Glutamatergic neuron (in vitro differentiated cells): ENCODE measurements around the gene TMEM259. TPM values are rescaled to one million over a fixed set of nuclear protein-coding genes. Genes with fewer than 3 reads are reported as not detected.

Source experiments
- DNase-seq: peaks from one replicate; pipeline ENCODE4 v3.0.0; 2022
- H3K27ac Mint-ChIP-seq: one replicate; pipeline ENCODE4 v1.8.0; 2020; ENCODE audit warnings: mild to moderate bottlenecking, mixed read lengths, inconsistent platforms; ENCODE audit not compliant: unreplicated experiment
- H3K27me3 Mint-ChIP-seq: one replicate; pipeline ENCODE4 v1.8.0; 2020; ENCODE audit warnings: mild to moderate bottlenecking, moderate library complexity, mixed read lengths, inconsistent platforms; ENCODE audit not compliant: unreplicated experiment
- H3K36me3 Mint-ChIP-seq: one replicate; pipeline ENCODE4 v1.8.0; 2020; ENCODE audit warnings: mild to moderate bottlenecking, mixed read lengths, inconsistent platforms; ENCODE audit not compliant: unreplicated experiment
- H3K4me1 Mint-ChIP-seq: one replicate; pipeline ENCODE4 v1.8.0; 2020; ENCODE audit warnings: mild to moderate bottlenecking, low read depth, mixed read lengths, inconsistent platforms; ENCODE audit not compliant: unreplicated experiment
- H3K4me3 Mint-ChIP-seq: one replicate; pipeline ENCODE4 v1.8.0; 2020; ENCODE audit warnings: mild to moderate bottlenecking, mixed read lengths, inconsistent platforms; ENCODE audit not compliant: unreplicated experiment
- H3K9me3 Mint-ChIP-seq: one replicate; pipeline ENCODE4 v1.8.0; 2020; ENCODE audit warnings: mild to moderate bottlenecking, moderate library complexity, mixed read lengths, inconsistent platforms; ENCODE audit not compliant: unreplicated experiment
- total RNA-seq: library from RNA; stranded (reverse); fragmentation: NEBNext Ultra II Directional; extraction: Animal tissue kit (Norgen Biotek cat#: 25700); gene quantifications from one replicate; pipeline ENCODE4 v1.2.1, GENCODE V29; 2021; ENCODE audit not compliant: unreplicated experiment
- TF ChIP-seq, protein P1 (sequence below): fragments of 200-600 bp; sonication (generic); IDR thresholded peaks from one replicate; pipeline ENCODE4 v1.5.0; 2021; ENCODE audit not compliant: partially characterized antibody, unreplicated experiment

TMEM259 gene
- total RNA-seq, 1 donor from 2014 or later, result 222 TPM

DNA sequence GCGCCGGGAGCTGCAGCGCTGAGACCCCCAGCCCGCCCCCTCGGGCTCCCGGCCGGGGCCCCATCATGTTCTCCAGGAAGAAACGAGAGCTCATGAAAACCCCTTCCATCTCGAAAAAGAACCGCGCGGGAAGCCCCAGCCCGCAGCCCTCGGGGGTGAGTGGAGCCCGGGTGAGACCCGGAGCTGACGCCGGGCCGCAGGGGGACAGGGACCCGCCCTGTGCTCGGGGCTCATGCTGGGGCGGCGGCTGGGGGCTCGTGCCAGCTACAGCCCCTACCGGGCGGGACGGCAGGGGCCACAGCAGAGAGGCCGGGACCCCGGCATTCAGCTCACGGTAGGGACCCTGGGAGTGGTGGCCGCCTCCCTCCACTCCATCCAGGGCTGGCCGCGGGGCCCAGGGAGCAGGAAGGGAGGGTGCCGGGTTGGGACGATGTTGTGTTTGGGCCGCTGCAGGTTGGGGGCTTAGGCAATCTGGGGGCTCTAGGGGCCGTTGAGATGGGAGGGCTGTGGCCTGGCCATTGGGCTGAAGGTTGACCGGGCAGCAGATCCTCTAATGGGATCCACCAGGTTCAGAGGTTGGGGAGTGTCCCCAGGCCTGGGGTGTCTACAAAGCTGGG lies 46.5 kb upstream of the TMEM259 start:
- Mint-ChIP-seq H3K27me3 (peaks cover 9% of the 10 kb centered on the region), H3K4me1 (peaks cover 3% of the 10 kb centered on the region), H3K9me3 (peaks cover 5% of the 10 kb centered on the region), H3K4me3 (no peak overlapping the region), H3K27ac (no peak overlapping the region), H3K36me3 (peaks cover 4% of the 10 kb centered on the region)
- no peak for DNase-seq
- TF ChIP-seq, protein P1, sequence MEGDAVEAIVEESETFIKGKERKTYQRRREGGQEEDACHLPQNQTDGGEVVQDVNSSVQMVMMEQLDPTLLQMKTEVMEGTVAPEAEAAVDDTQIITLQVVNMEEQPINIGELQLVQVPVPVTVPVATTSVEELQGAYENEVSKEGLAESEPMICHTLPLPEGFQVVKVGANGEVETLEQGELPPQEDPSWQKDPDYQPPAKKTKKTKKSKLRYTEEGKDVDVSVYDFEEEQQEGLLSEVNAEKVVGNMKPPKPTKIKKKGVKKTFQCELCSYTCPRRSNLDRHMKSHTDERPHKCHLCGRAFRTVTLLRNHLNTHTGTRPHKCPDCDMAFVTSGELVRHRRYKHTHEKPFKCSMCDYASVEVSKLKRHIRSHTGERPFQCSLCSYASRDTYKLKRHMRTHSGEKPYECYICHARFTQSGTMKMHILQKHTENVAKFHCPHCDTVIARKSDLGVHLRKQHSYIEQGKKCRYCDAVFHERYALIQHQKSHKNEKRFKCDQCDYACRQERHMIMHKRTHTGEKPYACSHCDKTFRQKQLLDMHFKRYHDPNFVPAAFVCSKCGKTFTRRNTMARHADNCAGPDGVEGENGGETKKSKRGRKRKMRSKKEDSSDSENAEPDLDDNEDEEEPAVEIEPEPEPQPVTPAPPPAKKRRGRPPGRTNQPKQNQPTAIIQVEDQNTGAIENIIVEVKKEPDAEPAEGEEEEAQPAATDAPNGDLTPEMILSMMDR, result no peak

DNA sequence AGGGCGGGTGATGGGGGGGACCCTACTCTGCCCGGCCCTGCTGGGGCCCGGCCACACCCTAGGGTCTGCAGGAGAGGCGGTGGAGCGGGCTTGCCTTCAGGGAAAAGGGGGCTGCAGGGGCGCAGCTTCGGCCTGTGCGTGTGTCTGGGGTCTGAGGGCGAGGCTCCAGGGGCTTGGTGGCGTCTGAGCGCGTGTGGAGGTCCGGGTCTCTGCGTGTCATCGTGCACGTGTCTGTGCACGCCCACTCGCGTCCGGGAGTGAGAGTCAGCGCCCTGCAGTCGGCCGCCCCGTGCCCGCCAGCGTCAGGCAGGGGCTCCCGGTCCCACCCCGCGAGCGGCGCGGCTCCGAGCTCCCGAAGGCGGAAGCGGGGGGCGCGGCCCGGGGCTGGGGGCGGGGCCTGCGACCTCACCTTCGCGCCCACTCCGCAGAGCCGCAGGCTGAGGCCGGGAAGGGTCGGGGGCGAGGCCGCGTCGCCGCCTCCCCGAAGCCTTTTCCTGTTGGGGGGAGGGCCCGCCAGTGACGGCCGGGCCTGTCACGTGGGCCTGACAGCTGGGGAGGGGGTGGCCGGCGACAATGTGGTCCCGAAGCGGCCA lies 45.9 kb upstream of the TMEM259 start, which contains the start of gene ARHGAP45:
Gene ARHGAP45, plus strand, starts transcription at position 420 of the 593 bp plus-strand sequence. CDS start 239 bp downstream, outside the sequence.
- Mint-ChIP-seq H3K27ac (no peak within 1 kb of the TSS), H3K4me3 (no peak within 1 kb of the TSS), H3K9me3 (peaks cover 5% of the 10 kb centered on the region), H3K4me1 (peaks cover 2% of the 10 kb centered on the region), H3K36me3 (peaks cover 3% of the 10 kb centered on the region), H3K27me3 (peaks cover 7% of the 10 kb centered on the region)
- no peak for DNase-seq
- TF ChIP-seq, protein P1, result no peak

DNA sequence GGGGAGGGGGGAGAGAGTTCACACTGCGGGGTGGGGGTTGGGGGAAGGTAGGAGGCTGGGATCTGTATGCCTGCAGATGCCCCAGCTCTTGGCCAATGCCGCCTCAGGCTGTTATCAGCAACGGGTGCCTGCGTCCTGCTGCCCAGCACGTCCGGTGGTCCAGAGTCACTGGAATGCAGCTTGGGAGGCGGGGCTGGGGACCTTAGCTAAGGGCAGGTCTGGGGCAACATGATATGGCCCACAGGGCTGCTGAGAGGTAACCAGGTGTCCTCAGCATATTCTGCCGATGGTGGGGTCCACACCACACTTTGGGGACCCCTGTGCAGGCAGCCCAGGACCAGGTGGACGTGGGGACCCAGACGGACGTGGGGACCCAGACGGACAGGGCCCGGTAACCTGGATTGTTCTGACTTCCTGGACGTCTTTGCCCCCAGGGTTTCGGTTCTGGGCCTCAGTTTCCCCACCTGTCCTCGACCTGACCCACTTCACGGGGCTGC lies 45.4 kb upstream of the TMEM259 start:
- DNase-seq, result no peak
- Mint-ChIP-seq H3K4me3 (no peak overlapping the region), H3K27ac (no peak overlapping the region), H3K27me3 (peaks cover 5% of the 10 kb centered on the region), H3K9me3 (peaks cover 5% of the 10 kb centered on the region), H3K36me3 (no peaks in the 10 kb centered on the region), H3K4me1 (peaks cover 1% of the 10 kb centered on the region)
- TF ChIP-seq, protein P1, result no peak

DNA sequence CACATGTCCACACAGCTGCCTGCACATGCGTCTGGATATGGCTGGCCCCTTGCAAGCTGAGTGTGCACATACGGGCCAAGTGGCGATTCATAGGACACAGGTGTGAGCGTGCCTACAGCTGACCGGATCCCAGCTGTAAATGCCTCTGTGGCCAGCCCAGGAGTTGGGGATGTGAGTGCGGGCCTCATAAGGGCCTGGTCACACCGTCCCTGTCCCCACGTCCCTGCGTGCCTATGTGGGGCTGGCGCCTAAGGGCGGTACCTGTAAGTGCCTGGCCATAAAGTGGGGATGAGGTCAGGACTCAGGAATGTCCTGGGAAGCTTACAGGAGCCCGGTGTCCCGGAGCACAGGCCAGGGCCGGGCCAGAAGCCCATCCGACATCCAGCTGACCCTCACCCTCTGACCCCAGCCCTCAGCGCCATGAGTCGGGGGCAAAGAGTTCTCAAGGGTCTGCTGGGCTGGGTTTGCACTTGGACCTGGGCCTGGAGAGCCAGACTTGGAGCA lies 44.7 kb upstream of the TMEM259 start:
- Mint-ChIP-seq H3K36me3 (no peaks in the 10 kb centered on the region), H3K27me3 (peaks cover 5% of the 10 kb centered on the region), H3K4me3 (no peak overlapping the region), H3K4me1 (peaks cover 1% of the 10 kb centered on the region), H3K27ac (no peak overlapping the region), H3K9me3 (peaks cover 5% of the 10 kb centered on the region)
- TF ChIP-seq, protein P1, result no peak
- DNase-seq, result no peak
